Endothelial cell of umbilical vein (primary cell): ENCODE data around the gene RNF4. TPM values are rescaled to one million over a fixed set of nuclear protein-coding genes. Genes with fewer than 3 reads are reported as not detected.

Experiments used
- BruUV-seq: library from RNA; stranded (reverse); fragments of 400-500 nt; replicated peaks from 2 replicates; lab custom pipeline; 2021; lab: Mats Ljungman, UMichigan
- CTCF ChIA-PET: fragments of 300-600, 350-600 bp; sonication (Branson Sonifier 250); formaldehyde crosslinking; loops from one replicate; lab custom pipeline; 2021; ENCODE audit warnings: antibody characterized with exemption, inconsistent platforms; lab: Charles Lee
- POLR2A ChIA-PET: fragments of 300-600, 350-600 bp; sonication (Branson Sonifier 250); formaldehyde crosslinking; loops from one replicate; lab custom pipeline; 2021; ENCODE audit warnings: antibody characterized with exemption, inconsistent platforms; lab: Charles Lee
- DNase-seq: peaks from one replicate; pipeline ENCODE4 v3.0.0-alpha.2; 2011; ENCODE audit warnings: low read depth, low spot score
- FAIRE-seq: peaks from 2 replicates; lab custom pipeline; 2011; peaks lifted over from hg19 to GRCh38; lab: Jason Lieb, UNC
- H2AFZ ChIP-seq: 2 replicates; pipeline ENCODE4 v1.6.0; 2012; ENCODE audit warnings: low read depth, low read length, control low read depth, inconsistent platforms
- H3K27ac ChIP-seq: 2 replicates; pipeline ENCODE4 v1.5.1; 2011; ENCODE audit warnings: low read depth, mild to moderate bottlenecking, control low read depth, low read length, moderate library complexity; ENCODE audit not compliant: insufficient read depth
- H3K27me3 ChIP-seq, 2 experiments: 2 replicates each; pipeline versions ENCODE4 v1.6.0 to v1.6.1; 2011; ENCODE audit warnings: low read length in 2 of 2, mixed read lengths in 1 of 2; ENCODE audit not compliant: control insufficient read depth in 2 of 2, insufficient read depth in 2 of 2
- H3K36me3 ChIP-seq, 2 experiments: 2 replicates in 1 of 2; 3 replicates in 1 of 2; pipeline ENCODE4 v1.5.1; 2011; ENCODE audit warnings: low read length in 2 of 2, mild to moderate bottlenecking in 1 of 2, moderate library complexity in 1 of 2; ENCODE audit not compliant: control insufficient read depth in 2 of 2, insufficient read depth in 2 of 2; ENCODE audit errors: extremely low read depth in 1 of 2
- H3K4me1 ChIP-seq: 3 replicates; pipeline ENCODE4 v1.5.1; 2011; ENCODE audit warnings: mild to moderate bottlenecking, low read length; ENCODE audit not compliant: control insufficient read depth, insufficient read depth; ENCODE audit errors: extremely low read depth
- H3K4me2 ChIP-seq: 2 replicates; pipeline ENCODE4 v1.6.1; 2011; ENCODE audit warnings: low read length, control low read depth, mixed read lengths; ENCODE audit not compliant: insufficient read depth
- H3K4me3 ChIP-seq, 3 experiments: fragments of 200-600 bp in 1 of 3; sonication (generic), shearing (Covaris generic) in 1 of 3; replicated peaks in 1 of 3; 2 replicates each; pipeline ENCODE4 v1.5.1; 2011 to 2016; ENCODE audit warnings: control low read depth in 3 of 3, low read length in 3 of 3, mild to moderate bottlenecking in 2 of 3, inconsistent platforms in 1 of 3, low read depth in 1 of 3, moderate library complexity in 1 of 3; ENCODE audit not compliant: insufficient read depth in 1 of 3
- H3K79me2 ChIP-seq: 2 replicates; pipeline ENCODE4 v1.6.0; 2012; ENCODE audit warnings: low read length, inconsistent platforms; ENCODE audit not compliant: control insufficient read depth, insufficient read depth
- H3K9ac ChIP-seq: replicated peaks from 2 replicates; pipeline ENCODE3; 2011; ENCODE audit warnings: low read length, control low read depth; ENCODE audit not compliant: insufficient read depth; ENCODE audit errors: extremely low read depth
- H3K9me1 ChIP-seq: replicated peaks from 3 replicates; pipeline ENCODE4 v1.6.0; 2011; ENCODE audit warnings: mild to moderate bottlenecking, low read length; ENCODE audit not compliant: control insufficient read depth, insufficient read depth; ENCODE audit errors: extremely low read depth
- H3K9me3 ChIP-seq: replicated peaks from 2 replicates; pipeline ENCODE4 v1.5.1; 2012; ENCODE audit warnings: low read length, inconsistent platforms; ENCODE audit not compliant: control insufficient read depth, insufficient read depth
- H4K20me1 ChIP-seq: replicated peaks from 2 replicates; pipeline ENCODE3; 2011; ENCODE audit warnings: mild to moderate bottlenecking, low read length; ENCODE audit not compliant: control insufficient read depth, insufficient read depth; ENCODE audit errors: extremely low read depth
- EZH2 ChIP-seq: IDR thresholded peaks from 2 replicates; pipeline ENCODE4 v1.6.1; 2012; ENCODE audit warnings: borderline replicate concordance, low read depth, mild to moderate bottlenecking, moderate library complexity, low read length, inconsistent platforms; ENCODE audit not compliant: severe bottlenecking
- JUN ChIP-seq: IDR thresholded peaks from 2 replicates; pipeline ENCODE4 v1.6.1; 2011; ENCODE audit warnings: borderline replicate concordance, low read depth; ENCODE audit not compliant: insufficient read length, insufficient read depth
- POLR2A ChIP-seq: IDR thresholded peaks from 2 replicates; pipeline ENCODE4 v1.6.1; 2012; ENCODE audit warnings: low read depth, mild to moderate bottlenecking, control low read depth, low read length
- dilution Hi-C: fragments of 300-500 bp; cut with MboI; formaldehyde crosslinking; loops from one replicate; pipeline ENCODE4 v1.15.0; 2019; ENCODE audit warnings: low sequenced_read_pairs; ENCODE audit not compliant: extremely low pct_ligation_motif_present
- intact Hi-C: fragments of 100-400 bp; cut with micrococcal nuclease; formaldehyde crosslinking; loops from one replicate; pipeline ENCODE4 v1.10.0; 2022
- polyA plus RNA-seq, 4 experiments: library from polyadenylated mRNA; depleted of rRNA in 3 of 4; stranded (reverse) in 3 of 4; unstranded in 1 of 4; fragments of >200 nt; gene quantifications; 2 replicates each; pipeline versions ENCODE4 v1.2.1 to v1.2.3, GENCODE V29; 2011 to 2012; ENCODE audit warnings: missing spikeins in 1 of 4
- total RNA-seq: library from RNA; stranded (reverse); gene quantifications from 2 replicates; pipeline ENCODE4 v1.2.3, GENCODE V29; 2021
- TF ChIP-seq, protein P1 (sequence below), 2 donors: IDR thresholded peaks; 1 replicate in 1 of 2; 2 replicates in 1 of 2; pipeline ENCODE4 v1.5.1; 2011; ENCODE audit warnings: low read length in 2 of 2, mild to moderate bottlenecking in 2 of 2, moderate library complexity in 2 of 2, control low read depth in 1 of 2, inconsistent platforms in 1 of 2, low read depth in 1 of 2; ENCODE audit not compliant: insufficient read depth in 1 of 2; ENCODE audit errors: extremely low read depth in 1 of 2
- TF ChIP-seq, protein P2 (sequence below): IDR thresholded peaks from 2 replicates; pipeline ENCODE4 v1.6.1; 2011; ENCODE audit not compliant: insufficient read depth, insufficient read length

RNF4 gene
- total and polyA plus RNA-seq, 2 donors (not counting 3 experiments of a cell fraction or from before 2014, with no cell fraction given), result 64.3 to 71.4 TPM

DNA sequence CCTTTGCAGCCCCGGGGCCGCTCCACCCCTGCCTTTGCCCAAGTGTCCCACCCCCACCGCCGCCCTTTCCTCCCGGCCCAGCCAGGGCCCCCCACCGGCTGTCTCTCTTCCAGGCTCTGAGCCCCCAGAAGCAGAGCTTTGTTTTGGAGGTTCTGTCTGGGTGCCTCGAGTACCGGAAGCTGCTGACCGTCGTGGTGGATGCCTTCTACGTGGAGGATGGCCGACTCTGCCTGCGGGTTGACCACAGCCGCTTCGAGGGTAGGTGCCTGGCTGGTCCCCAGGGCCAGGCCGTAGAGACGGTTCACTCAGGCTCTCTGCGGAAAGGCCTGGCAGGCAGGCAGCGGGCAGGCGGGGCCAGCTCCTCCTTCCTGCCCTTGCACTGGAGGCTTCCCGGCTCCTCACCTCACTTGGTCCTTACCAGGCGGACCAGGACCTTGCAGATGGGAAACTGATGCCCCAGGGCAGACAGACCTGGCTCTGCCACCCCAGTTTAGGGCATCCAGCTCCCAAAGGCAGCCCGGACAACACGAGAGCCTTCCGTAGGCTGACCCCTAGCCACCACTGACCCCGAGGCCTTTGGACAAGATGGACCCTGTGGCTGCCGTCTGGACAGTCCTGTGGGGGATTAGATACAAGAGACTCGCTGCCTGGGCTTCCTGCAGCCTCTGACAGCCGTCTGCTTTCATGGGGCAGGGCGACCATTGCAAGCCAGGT is 32.0 kb upstream of the RNF4 start:
- POLR2A ChIA-PET, result no interaction called here
- FAIRE-seq (no peak), DNase-seq (no peak)
- no peaks in the 10 kb centered on the region for H3K4me1 ChIP-seq
- no peaks in the 10 kb centered on the region for H3K9me3 ChIP-seq
- H3K27me3 ChIP-seq, result no peaks in the 10 kb centered on the region
- dilution Hi-C loops (no loop called here), intact Hi-C loops (no loop called here)
- no peak overlapping the region for H3K4me2 ChIP-seq
- no peaks in the 10 kb centered on the region for H3K79me2 ChIP-seq
- CTCF ChIA-PET, result interaction anchor here (1.0 to 9.8 kb wide), 9 partner anchors 15 to 225 kb away, joined by 3 to 149 read pairs (median 4); no protein-coding TSS in a partner anchor
- H3K36me3 ChIP-seq, result no peaks in the 10 kb centered on the region
- H3K27ac ChIP-seq, result no peak overlapping the region
- H3K9me1 ChIP-seq, result no peaks in the 10 kb centered on the region
- no peak overlapping the region for H2AFZ ChIP-seq
- H3K4me3 ChIP-seq, result no peak overlapping the region
- TF ChIP-seq JUN (no peak), POLR2A (no peak), EZH2 (no peak)
- TF ChIP-seq, protein P1, sequence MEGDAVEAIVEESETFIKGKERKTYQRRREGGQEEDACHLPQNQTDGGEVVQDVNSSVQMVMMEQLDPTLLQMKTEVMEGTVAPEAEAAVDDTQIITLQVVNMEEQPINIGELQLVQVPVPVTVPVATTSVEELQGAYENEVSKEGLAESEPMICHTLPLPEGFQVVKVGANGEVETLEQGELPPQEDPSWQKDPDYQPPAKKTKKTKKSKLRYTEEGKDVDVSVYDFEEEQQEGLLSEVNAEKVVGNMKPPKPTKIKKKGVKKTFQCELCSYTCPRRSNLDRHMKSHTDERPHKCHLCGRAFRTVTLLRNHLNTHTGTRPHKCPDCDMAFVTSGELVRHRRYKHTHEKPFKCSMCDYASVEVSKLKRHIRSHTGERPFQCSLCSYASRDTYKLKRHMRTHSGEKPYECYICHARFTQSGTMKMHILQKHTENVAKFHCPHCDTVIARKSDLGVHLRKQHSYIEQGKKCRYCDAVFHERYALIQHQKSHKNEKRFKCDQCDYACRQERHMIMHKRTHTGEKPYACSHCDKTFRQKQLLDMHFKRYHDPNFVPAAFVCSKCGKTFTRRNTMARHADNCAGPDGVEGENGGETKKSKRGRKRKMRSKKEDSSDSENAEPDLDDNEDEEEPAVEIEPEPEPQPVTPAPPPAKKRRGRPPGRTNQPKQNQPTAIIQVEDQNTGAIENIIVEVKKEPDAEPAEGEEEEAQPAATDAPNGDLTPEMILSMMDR (IDR thresholded peaks at IDR 0.05; ENCODE audit: extremely low read depth in 1 of 2, insufficient read depth in 1 of 2, low read depth in 1 of 2, low read length in 2 of 2), result no peak
- TF ChIP-seq, protein P2, sequence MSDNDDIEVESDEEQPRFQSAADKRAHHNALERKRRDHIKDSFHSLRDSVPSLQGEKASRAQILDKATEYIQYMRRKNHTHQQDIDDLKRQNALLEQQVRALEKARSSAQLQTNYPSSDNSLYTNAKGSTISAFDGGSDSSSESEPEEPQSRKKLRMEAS, result no peak
- no TSS peak for BruUV-seq
- H3K9ac ChIP-seq, result no peak overlapping the region
- no peaks in the 10 kb centered on the region for H4K20me1 ChIP-seq
